Measurements from ENCODE around the gene DTD1.

DTD1 gene

DNA sequence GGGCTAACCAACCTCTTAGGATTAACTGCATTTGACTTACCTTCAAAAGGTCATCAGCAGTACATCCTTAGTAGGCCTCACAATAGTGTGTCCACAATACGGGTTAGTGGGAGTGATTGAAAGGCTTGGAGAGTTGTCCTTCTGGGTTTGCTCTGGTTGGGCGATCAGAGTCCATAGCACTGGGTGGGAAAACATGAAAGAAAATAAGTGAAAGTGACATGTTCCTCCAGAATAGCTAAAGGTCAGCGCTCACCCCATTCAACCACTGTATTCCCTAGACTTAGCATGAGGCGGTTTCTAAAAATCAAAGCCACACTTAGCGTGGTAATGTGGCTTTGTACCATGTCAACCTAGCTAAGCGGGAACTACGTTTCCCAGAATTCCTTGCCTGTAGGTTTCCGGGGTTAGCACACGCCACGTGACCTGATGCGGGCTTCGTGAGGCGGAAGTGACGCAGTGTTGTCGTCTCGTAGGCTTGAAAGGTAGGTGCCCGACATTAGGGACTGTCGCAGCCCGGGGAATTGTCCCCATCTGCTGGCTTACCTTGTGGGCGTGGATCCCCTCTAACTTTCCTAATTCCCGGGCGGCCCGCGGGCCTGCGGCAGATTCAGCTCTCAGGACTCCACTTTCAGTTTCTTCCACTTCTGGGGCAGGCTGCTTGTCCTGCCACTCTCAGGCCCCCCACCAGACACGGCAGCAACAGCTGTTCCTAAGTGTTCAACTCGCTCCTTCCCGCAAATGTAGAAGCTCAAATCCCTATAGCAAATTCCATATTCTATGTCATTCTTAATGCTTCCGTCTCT lies 206.0 kb downstream of the DTD1 start:
- peak; percentile 72 to 76 for DNase-seq (ENCODE audit: low read depth in 2 of 2)

DNA sequence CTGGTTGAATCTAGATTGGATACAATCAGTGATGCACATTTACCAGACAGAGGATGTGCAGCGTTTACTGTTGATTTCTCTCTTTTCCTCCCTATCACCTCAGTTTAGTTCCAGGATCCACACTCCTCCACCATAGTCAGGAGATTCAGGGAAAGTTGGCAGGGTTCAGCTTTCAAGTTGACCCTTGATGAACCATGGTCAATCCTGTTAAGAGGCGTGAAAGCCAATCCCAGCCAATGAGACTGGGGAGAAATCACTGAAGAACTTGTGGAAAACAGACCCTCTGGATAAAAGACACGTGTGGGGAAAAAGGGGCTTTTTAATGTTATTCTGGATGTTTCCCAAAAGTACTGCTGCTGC lies 206.6 kb downstream of the DTD1 start:
- DNase-seq (ENCODE audit: low read depth in 2 of 2), result no peak

DNA sequence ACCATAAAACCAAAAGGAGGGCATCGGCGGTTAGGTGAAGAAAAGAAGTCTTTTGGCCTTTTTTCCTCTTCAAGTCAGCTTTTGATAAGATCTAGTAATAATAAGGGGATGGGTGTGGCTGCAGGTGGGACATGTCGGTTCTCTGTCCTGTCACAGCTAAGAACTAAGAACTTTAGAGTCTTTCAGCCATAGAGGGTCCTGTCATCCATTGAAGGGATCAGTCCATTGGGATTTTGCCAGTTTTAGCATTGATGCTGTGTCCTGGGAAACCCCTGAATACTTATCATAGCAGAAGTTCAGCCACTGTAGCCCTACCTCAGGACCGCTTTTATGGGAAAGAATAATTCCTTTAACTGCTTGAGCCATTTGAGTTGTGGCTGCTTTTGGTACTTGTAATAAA lies 207.5 kb downstream of the DTD1 start:
- no peak for DNase-seq (ENCODE audit: low read depth in 2 of 2)

DNA sequence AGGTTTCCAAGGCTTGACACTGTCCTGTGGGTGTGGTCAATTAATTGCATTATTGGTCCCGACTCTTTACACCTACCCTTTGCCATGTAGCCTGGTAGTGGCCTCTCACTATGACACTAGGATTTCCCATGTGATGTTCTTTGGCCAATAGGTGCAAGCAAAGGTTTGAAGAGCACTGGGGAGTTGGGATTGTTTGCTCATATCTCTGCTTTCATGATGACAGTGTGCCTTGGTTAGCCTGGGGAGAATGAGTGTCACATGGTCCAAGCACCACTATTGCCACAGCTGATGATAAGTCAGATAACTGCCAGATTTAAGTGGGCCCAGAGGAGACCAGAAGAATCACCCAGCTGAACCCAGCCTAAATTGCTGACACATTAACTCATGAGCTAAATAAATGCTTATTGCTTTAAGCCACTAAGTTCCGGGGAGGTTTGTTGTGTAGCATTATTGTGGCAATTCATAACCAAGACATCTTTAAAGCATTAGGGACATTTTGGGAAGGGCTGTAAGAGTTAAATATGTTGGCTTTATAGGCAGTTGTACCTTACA lies 208.5 kb downstream of the DTD1 start:
- DNase-seq (ENCODE audit: low read depth in 2 of 2), result no peak

DNA sequence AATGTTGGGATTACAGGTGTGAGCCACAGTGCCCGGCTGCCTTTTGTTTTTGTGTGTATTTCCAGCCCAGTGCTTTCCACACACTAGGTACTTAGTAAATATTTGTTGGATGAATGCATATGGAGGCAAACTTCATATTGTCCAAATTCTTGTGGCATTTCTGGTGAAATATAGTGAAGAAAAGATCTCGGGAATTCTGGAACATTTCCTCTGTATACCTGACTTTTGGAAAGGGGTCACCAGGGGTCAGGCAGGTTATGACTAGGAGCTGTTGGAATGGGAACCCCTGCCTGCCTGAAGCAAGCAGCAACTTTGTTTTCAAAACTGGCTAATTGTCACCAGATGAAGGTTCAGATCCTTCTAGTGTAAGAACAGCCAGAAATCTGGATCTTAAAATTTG lies 213.7 kb downstream of the DTD1 start:
- no peak for DNase-seq (ENCODE audit: low read depth in 2 of 2)

DNA sequence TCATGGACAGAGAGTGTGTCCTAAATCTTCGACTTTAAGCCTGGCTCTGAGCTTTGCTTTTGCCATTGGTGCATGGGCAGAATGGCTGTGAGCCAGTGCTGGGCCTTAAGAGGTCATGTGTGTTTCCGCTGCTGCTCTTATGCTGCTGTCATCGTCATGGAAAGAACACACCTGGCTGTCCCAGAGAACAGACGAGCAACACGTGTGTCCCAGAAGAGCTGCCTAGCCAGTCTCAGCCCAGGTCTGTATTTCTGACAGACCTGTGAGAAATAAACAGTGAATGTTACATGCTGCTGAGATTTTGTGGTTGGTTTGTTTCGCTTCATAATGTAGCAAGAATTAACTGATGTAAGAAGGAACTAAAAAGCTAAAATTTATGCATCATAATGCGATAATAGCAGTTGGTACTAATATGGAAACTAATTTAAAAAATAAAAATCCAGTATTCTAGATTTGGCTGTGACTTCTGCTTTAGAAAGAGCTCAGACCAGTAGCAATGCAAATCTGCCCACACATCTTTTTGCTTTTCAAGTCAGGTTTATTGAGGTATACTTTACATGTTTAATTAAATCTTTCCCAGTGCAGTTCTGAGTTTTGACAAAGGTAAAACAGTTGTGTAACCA lies 214.3 kb downstream of the DTD1 start:
- DNase-seq (ENCODE audit: low read depth in 2 of 2), result no peak

DNA sequence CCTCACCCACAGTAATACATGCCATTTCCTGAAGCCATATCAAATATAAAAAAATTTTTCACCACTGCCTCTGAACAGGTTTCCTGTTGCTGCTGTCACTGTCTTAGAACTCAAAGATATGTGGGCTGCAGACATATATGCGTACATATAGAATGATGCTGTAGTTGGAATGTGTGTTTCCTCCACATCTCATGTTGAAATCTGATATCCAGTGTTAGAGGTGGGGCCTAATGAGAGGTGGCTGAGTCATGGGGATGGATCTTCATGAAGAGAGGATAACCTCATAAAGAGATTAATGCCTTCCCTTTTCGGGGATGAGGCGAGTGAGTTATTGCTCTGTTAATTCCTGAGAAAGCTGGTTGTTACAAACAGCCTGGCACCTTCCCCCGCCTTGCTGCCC lies 218.0 kb downstream of the DTD1 start:
- DNase-seq (ENCODE audit: low read depth in 2 of 2), result no peak

DNA sequence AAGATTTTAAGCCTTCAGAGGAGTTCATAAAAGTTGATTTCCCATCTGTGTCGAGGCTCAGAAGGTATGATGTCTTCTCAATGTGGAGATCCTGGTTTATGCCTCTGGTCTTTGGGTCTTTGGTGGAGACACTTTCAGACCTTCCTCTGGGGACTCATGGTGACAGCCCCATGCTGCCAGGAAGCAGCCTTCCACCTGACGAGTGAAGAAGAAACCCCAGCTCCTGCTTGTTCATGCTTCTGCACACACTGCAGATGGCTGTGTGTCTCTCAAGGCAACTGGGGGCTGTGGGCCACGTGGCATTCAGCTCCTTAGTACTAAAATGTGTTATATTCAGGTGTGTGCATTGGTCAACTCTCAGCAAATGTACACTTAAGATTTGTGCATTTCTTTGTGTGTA lies 220.9 kb downstream of the DTD1 start:
- no peak for DNase-seq (ENCODE audit: low read depth in 2 of 2)

DNA sequence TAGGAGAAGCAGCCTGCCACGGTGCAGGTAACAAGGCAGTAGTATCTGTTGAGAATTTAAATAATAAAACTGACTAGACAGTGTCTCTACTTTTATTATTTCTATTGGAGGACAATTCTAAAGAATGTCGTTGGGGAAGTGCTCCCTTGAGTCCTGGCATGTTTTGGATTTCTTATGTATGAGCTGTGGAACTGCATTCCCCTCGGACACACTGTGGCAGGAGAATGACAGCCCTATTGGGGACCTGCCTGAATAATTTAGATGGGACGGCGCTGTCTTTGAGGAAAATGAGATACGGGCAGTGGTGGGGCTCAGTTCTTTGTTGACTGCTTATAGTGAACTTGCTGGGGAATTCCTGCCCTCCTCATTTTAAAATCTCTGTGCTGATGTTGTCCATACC lies 223.3 kb downstream of the DTD1 start:
- DNase-seq (ENCODE audit: low read depth in 2 of 2), result no peak

DNA sequence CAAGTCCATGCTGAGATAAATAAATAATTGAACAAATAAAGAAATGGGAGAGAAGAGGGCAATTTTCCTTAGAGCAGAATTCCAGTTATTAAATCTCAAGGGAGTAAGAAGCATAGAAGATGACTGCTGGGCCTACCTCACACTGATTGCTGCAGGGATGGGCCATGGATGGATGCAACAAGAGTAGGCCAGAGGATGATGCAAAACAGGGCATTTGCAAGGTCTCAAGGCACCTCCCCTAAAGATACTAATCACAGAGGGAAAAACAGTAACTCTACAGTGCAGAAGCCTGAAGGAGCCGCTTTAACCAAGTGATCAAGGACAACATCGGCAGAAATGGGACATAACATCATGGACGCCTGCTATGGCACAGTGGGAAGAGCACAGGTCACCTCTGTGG lies 224.1 kb downstream of the DTD1 start:
- DNase-seq (ENCODE audit: low read depth in 2 of 2), result no peak

DNA sequence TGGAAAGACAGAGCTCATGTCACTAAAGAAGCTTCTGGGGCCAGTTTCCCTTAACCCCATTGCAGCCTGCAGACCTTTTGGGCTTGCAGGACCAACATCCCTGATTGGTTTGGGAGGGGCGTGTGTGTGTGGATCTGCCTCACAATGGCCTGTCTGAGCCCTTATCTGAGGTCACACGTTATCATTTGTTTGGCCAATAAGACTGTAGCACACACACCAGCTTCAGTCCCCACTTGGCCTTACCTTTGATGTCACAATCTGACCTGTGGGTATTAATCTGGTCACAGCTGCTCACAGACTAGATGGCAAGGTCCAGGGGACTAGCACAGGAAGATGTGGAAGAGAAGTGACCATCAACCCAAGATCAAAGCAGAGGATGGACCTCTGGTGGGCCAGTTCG lies 225.6 kb downstream of the DTD1 start, which contains the start of gene SCP2D1:
SCP2D1 (plus strand) TSS at position 301 of the 400 bp plus-strand sequence; CDS start at position 334, 33 bp downstream.
- DNase-seq (ENCODE audit: low read depth in 2 of 2), result no peak

DNA sequence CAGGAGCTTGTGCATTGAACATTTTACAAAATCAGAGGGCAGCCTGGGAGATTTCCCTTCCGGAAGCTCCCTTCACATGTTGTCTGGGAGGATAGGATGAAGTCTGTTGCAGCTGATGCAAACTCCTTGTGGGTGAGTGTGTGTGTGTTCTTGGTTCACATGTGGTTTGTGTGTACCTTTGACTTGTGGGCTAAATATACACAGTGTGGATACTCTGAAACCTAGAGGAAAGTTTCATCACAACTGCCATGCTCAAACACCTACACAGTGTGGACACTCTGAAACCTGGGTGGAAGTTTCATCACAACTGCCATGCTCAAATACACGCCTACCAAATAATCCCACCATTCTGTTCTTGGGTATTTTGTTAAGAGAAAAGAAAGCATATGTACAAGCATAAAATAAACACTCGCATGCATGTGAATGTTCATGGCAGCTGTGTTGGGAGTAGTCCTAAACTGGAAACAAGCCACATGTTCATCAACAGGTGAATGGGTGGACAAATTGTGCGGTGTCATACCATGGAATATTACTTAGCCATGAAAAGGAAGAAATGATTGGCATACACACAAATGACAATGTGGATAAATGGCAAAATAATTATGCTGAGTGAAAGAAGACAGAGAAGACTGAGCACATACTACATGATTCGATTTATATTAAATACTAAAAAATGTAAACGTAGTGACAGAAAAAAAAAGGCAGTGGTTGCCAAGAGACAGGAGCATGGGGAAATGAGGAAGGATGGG lies 227.5 kb downstream of the DTD1 start:
- no peak for DNase-seq (ENCODE audit: low read depth in 2 of 2)

All from stimulated activated CD4-positive, alpha-beta T cell treated with anti-CD3 and anti-CD28 coated beads, Interleukin-15, amount 100 ng/mL, for 48 hours (primary cell).